GM12878 (cell line): Measurements from ENCODE around the gene ST6GALNAC3.
"Not testable (repeated sequence)": the region's sequence is repeated elsewhere in the genome, so short reads cannot be mapped to it uniquely, and the experiment has no call there.

Experiments
- CBX3 ChIP-seq: fragments of 200-600 bp; sonication (generic); IDR thresholded peaks from 2 replicates; pipeline ENCODE4 v1.6.1; 2016; ENCODE audit warnings: low read depth, borderline replicate concordance
- EP300 ChIP-seq, 2 experiments: fragments of 150-350 bp in 1 of 2; IDR thresholded peaks; 2 replicates each; pipeline ENCODE4 v1.6.1; 2011 to 2012; ENCODE audit warnings: low read depth in 2 of 2, low read length in 2 of 2, borderline replicate concordance in 1 of 2, improper control_type of control experiment in 1 of 2, inconsistent platforms in 1 of 2; ENCODE audit not compliant: control insufficient read depth in 1 of 2
- EZH2 ChIP-seq: IDR thresholded peaks from 2 replicates; pipeline ENCODE4 v1.6.1; 2012; ENCODE audit warnings: low read depth, mild to moderate bottlenecking, control low read depth, inconsistent platforms, low read length, borderline replicate concordance; ENCODE audit not compliant: control insufficient read depth
- FOS ChIP-seq: IDR thresholded peaks from 3 replicates; pipeline ENCODE4 v1.6.1; 2011; ENCODE audit warnings: borderline replicate concordance; ENCODE audit not compliant: insufficient read length; ENCODE audit errors: extremely low read depth
- HDAC6 ChIP-seq: fragments of 200-600 bp; sonication (generic); IDR thresholded peaks from one replicate; pipeline ENCODE4 v1.8.0; 2017; ENCODE audit warnings: antibody characterized with exemption; ENCODE audit not compliant: unreplicated experiment
- POLR2A ChIP-seq: IDR thresholded peaks from 2 replicates; pipeline ENCODE4 v1.6.1; 2011; ENCODE audit warnings: low read depth, mild to moderate bottlenecking, low read length
- POLR2AphosphoS5 ChIP-seq: IDR thresholded peaks from 2 replicates; pipeline ENCODE4 v1.6.1; 2011; ENCODE audit warnings: mild to moderate bottlenecking, low read length, inconsistent platforms
- SPI1 ChIP-seq: IDR thresholded peaks from 2 replicates; pipeline ENCODE4 v1.6.1; 2011; ENCODE audit warnings: low read depth, mild to moderate bottlenecking, low read length, moderate library complexity, borderline replicate concordance; ENCODE audit not compliant: insufficient read depth
- TCF7 ChIP-seq: IDR thresholded peaks from 2 replicates; pipeline ENCODE4 v1.6.1; 2014; ENCODE audit warnings: antibody characterized with exemption, borderline replicate concordance
- YY1 ChIP-seq: IDR thresholded peaks from 2 replicates; pipeline ENCODE4 v1.6.1; 2011; ENCODE audit warnings: low read depth, mild to moderate bottlenecking, low read length
- TF ChIP-seq, protein P1 (sequence below), 3 experiments: IDR thresholded peaks in 2 of 3; conservative IDR thresholded peaks in 1 of 3; 2 replicates each; pipeline ENCODE4 v1.5.1; 2011; ENCODE audit warnings: low read depth in 3 of 3, low read length in 3 of 3, mild to moderate bottlenecking in 3 of 3, control low read depth in 2 of 3, moderate library complexity in 2 of 3, inconsistent platforms in 1 of 3, mixed read lengths in 1 of 3; ENCODE audit not compliant: control insufficient read depth in 2 of 3, insufficient read depth in 1 of 3; ENCODE audit errors: extremely low read depth in 1 of 3
- TF ChIP-seq, protein P2 (sequence below): IDR thresholded peaks from 2 replicates; pipeline ENCODE4 v1.6.1; 2012; ENCODE audit warnings: low read depth, low read length, improper control_type of control experiment
- TF ChIP-seq, protein P3 (sequence below): fragments of 450-650 bp; formaldehyde crosslinking; IDR thresholded peaks from 2 replicates; pipeline ENCODE4 v1.4.0; 2020; ENCODE audit warnings: mild to moderate bottlenecking, moderate library complexity
- TF ChIP-seq, protein P4 (sequence below): IDR thresholded peaks from 2 replicates; pipeline ENCODE4 v1.6.1; 2011; ENCODE audit warnings: low read depth, low read length, improper control_type of control experiment, borderline replicate concordance

DNA sequence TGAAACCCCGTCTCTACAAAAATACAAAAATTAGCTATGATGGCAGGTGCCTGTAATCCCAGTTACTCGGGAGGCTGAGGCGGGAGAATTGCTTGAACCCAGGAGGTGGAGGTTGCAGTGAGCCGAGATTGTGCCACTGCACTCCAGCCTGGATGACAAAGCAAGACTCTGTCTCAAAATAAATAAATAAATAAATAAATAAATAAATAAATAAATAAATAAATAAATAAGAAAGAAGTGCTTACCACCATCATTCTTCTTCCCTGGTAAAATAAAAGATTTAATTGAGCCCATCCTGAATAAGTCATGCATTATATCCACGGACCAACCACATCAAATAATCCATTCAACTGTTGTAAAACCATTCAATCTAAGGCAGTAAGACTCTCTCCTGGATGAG lies 578.3 kb downstream of the ST6GALNAC3 start:
- TF ChIP-seq, protein P1, sequence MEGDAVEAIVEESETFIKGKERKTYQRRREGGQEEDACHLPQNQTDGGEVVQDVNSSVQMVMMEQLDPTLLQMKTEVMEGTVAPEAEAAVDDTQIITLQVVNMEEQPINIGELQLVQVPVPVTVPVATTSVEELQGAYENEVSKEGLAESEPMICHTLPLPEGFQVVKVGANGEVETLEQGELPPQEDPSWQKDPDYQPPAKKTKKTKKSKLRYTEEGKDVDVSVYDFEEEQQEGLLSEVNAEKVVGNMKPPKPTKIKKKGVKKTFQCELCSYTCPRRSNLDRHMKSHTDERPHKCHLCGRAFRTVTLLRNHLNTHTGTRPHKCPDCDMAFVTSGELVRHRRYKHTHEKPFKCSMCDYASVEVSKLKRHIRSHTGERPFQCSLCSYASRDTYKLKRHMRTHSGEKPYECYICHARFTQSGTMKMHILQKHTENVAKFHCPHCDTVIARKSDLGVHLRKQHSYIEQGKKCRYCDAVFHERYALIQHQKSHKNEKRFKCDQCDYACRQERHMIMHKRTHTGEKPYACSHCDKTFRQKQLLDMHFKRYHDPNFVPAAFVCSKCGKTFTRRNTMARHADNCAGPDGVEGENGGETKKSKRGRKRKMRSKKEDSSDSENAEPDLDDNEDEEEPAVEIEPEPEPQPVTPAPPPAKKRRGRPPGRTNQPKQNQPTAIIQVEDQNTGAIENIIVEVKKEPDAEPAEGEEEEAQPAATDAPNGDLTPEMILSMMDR (IDR thresholded peaks at IDR 0.05 in 2 of 3, conservative IDR thresholded peaks at IDR 0.05 in 1 of 3; ENCODE audit: control insufficient read depth in 2 of 3, extremely low read depth in 1 of 3, insufficient read depth in 1 of 3, low read depth in 3 of 3, low read length in 3 of 3), result not testable (repeated sequence)
- TF ChIP-seq HDAC6; SPI1; YY1; POLR2A; FOS; CBX3; POLR2AphosphoS5; EZH2; TCF7; EP300 (IDR thresholded peaks at IDR 0.05; ENCODE audit: borderline replicate concordance in 1 of 2, control insufficient read depth in 1 of 2, low read depth in 2 of 2, low read length in 2 of 2): not testable (repeated sequence)
- TF ChIP-seq, protein P2, sequence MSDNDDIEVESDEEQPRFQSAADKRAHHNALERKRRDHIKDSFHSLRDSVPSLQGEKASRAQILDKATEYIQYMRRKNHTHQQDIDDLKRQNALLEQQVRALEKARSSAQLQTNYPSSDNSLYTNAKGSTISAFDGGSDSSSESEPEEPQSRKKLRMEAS, result not testable (repeated sequence)
- TF ChIP-seq, protein P3, sequence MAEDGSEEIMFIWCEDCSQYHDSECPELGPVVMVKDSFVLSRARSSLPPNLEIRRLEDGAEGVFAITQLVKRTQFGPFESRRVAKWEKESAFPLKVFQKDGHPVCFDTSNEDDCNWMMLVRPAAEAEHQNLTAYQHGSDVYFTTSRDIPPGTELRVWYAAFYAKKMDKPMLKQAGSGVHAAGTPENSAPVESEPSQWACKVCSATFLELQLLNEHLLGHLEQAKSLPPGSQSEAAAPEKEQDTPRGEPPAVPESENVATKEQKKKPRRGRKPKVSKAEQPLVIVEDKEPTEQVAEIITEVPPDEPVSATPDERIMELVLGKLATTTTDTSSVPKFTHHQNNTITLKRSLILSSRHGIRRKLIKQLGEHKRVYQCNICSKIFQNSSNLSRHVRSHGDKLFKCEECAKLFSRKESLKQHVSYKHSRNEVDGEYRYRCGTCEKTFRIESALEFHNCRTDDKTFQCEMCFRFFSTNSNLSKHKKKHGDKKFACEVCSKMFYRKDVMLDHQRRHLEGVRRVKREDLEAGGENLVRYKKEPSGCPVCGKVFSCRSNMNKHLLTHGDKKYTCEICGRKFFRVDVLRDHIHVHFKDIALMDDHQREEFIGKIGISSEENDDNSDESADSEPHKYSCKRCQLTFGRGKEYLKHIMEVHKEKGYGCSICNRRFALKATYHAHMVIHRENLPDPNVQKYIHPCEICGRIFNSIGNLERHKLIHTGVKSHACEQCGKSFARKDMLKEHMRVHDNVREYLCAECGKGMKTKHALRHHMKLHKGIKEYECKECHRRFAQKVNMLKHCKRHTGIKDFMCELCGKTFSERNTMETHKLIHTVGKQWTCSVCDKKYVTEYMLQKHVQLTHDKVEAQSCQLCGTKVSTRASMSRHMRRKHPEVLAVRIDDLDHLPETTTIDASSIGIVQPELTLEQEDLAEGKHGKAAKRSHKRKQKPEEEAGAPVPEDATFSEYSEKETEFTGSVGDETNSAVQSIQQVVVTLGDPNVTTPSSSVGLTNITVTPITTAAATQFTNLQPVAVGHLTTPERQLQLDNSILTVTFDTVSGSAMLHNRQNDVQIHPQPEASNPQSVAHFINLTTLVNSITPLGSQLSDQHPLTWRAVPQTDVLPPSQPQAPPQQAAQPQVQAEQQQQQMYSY (CRISPR knock-in tag), result not testable (repeated sequence)
- TF ChIP-seq, protein P4, sequence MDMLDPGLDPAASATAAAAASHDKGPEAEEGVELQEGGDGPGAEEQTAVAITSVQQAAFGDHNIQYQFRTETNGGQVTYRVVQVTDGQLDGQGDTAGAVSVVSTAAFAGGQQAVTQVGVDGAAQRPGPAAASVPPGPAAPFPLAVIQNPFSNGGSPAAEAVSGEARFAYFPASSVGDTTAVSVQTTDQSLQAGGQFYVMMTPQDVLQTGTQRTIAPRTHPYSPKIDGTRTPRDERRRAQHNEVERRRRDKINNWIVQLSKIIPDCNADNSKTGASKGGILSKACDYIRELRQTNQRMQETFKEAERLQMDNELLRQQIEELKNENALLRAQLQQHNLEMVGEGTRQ, result not testable (repeated sequence)
